PC-9 (cell line): Measurements from ENCODE around the gene SGMS1.

Source experiments
- CTCF ChIP-seq: fragments of 200-600 bp; sonication (generic); conservative IDR thresholded peaks from 2 replicates; pipeline ENCODE4 v1.6.1; 2017; ENCODE audit warnings: mixed run types, antibody characterized with exemption, mild to moderate bottlenecking, moderate library complexity
- EZH2 ChIP-seq: fragments of 200-600 bp; sonication (generic); IDR thresholded peaks from 2 replicates; pipeline ENCODE4 v1.8.0; 2017; ENCODE audit warnings: antibody characterized with exemption, low read depth

GRCh38 chr10:50422259-50422658 is 201.5 kb downstream of the SGMS1 start:
- TF ChIP-seq EZH2, result no peak
- no peak for TF ChIP-seq CTCF
